Activated CD4-positive, alpha-beta T cell treated with anti-CD3 and anti-CD28 coated beads, Interleukin-2, amount 10 ng/mL, durations not matched to agents 24 days and 14 days (primary cell): ENCODE results near the gene UCN. TPM values are rescaled to one million over a fixed set of nuclear protein-coding genes. Genes with fewer than 3 reads are reported as not detected.
"Not testable (repeated sequence)": the region's sequence is repeated elsewhere in the genome, so short reads cannot be mapped to it uniquely, and the experiment has no call there.

Experiments used
- DNase-seq: peaks from one replicate; pipeline ENCODE4 v3.0.0; 2022
- H3K27ac Mint-ChIP-seq: one replicate; pipeline ENCODE4 v1.8.0; 2022; ENCODE audit warnings: mild to moderate bottlenecking, mixed read lengths
- H3K27me3 Mint-ChIP-seq: one replicate; pipeline ENCODE4 v1.8.0; 2022; ENCODE audit warnings: mixed read lengths
- H3K36me3 Mint-ChIP-seq: one replicate; pipeline ENCODE4 v1.8.0; 2022; ENCODE audit warnings: low read depth, mild to moderate bottlenecking, mixed read lengths
- H3K4me1 Mint-ChIP-seq: one replicate; pipeline ENCODE4 v1.8.0; 2021; ENCODE audit warnings: mixed read lengths
- H3K4me3 Mint-ChIP-seq: one replicate; pipeline ENCODE4 v1.8.0; 2022; ENCODE audit warnings: mild to moderate bottlenecking, moderate library complexity, mixed read lengths
- H3K9me3 Mint-ChIP-seq: one replicate; pipeline ENCODE4 v1.8.0; 2021; ENCODE audit warnings: mixed read lengths
- intact Hi-C: fragments of 100-400 bp; cut with micrococcal nuclease; formaldehyde crosslinking; loops from one replicate; pipeline ENCODE4 v1.15.1; 2023
- total RNA-seq: library from RNA; stranded (reverse); gene quantifications from 2 replicates; pipeline ENCODE4 v1.2.3, GENCODE V29; 2022

Gene UCN
- total RNA-seq, 1 donor from 2014 or later = 2.7 TPM

GRCh38 chr2:27323596-27324285 is 15.5 kb upstream of the UCN start:
- peak overlapping the region; percentile 98 for H3K27ac Mint-ChIP-seq
- intact Hi-C loops = loop anchor here (1.0 to 5.0 kb wide), 3 partner anchors 33 to 106 kb away; partner anchors contain the start of genes CAD, EIF2B4, GTF3C2 and SNX17
- H3K4me1 Mint-ChIP-seq = peaks cover 15% of the 10 kb centered on the region
- DNase-seq = no peak
- H3K27me3 Mint-ChIP-seq = no peaks in the 10 kb centered on the region
- peaks cover 35% of the 10 kb centered on the region for H3K36me3 Mint-ChIP-seq
- H3K9me3 Mint-ChIP-seq = no peaks in the 10 kb centered on the region
- H3K4me3 Mint-ChIP-seq = peak overlapping the region; percentile 99

- no peaks in the 10 kb centered on the region for H3K9me3 Mint-ChIP-seq
- peak within 1 kb of the TSS; percentile 98 for H3K27ac Mint-ChIP-seq
- intact Hi-C loops = loop anchor here (1.0 to 5.0 kb wide), 3 partner anchors 34 to 106 kb away; partner anchors contain the start of genes CAD, EIF2B4, GTF3C2 and SNX17
- DNase-seq = peak; percentile 96
- H3K27me3 Mint-ChIP-seq = no peaks in the 10 kb centered on the region
- peak within 1 kb of the TSS; percentile 99 for H3K4me3 Mint-ChIP-seq
- peaks cover 15% of the 10 kb centered on the region for H3K4me1 Mint-ChIP-seq
- peaks cover 27% of the 10 kb centered on the region for H3K36me3 Mint-ChIP-seq
Observed at GRCh38 chr2:27322766-27323595, 14.7 kb upstream of the UCN start, which contains the start of gene MPV17. Gene MPV17 (minus strand): TSS chr2:27323097. CDS start chr2:27322517, 580 bp downstream.

- Mint-ChIP-seq H3K9me3 (no peaks in the 10 kb centered on the region), H3K36me3 (peaks cover 26% of the 10 kb centered on the region), H3K27me3 (no peaks in the 10 kb centered on the region), H3K4me1 (peaks cover 15% of the 10 kb centered on the region), H3K27ac (peak overlapping the region; percentile 98), H3K4me3 (peak overlapping the region; percentile 99)
- intact Hi-C loops = loop anchor here (2.0 to 5.0 kb wide), 2 partner anchors 34 to 105 kb away; partner anchors contain the start of genes CAD and GTF3C2
- DNase-seq = peak; percentile 74
Observed at GRCh38 chr2:27322301-27322765, 14.1 kb upstream of the UCN start.

GRCh38 chr2:27320958-27321543 is 12.8 kb upstream of the UCN start:
- Mint-ChIP-seq H3K27ac (no peak overlapping the region), H3K36me3 (peaks cover 17% of the 10 kb centered on the region), H3K4me1 (peaks cover 15% of the 10 kb centered on the region), H3K9me3 (no peaks in the 10 kb centered on the region), H3K27me3 (no peaks in the 10 kb centered on the region), H3K4me3 (no peak overlapping the region)
- intact Hi-C loops = loop anchor here (5.0 kb wide), 1 partner anchor 104 kb away; the partner anchor contains the start of gene CAD
- no peak for DNase-seq

- H3K27ac Mint-ChIP-seq, H3K9me3 Mint-ChIP-seq, H3K4me3 Mint-ChIP-seq, DNase-seq, H3K27me3 Mint-ChIP-seq: not testable (repeated sequence)
- H3K36me3 Mint-ChIP-seq = peaks cover 12% of the 10 kb centered on the region
- intact Hi-C loops = loop anchor here (5.0 kb wide), 1 partner anchor 103 kb away; the partner anchor contains the start of gene CAD
- peaks cover 15% of the 10 kb centered on the region for H3K4me1 Mint-ChIP-seq
Observed at GRCh38 chr2:27319839-27320238, 11.6 kb upstream of the UCN start.

GRCh38 chr2:27316655-27317412 is 8.6 kb upstream of the UCN start:
- no peaks in the 10 kb centered on the region for H3K27me3 Mint-ChIP-seq
- H3K9me3 Mint-ChIP-seq = no peaks in the 10 kb centered on the region
- DNase-seq = no peak
- intact Hi-C loops = no loop called here
- H3K36me3 Mint-ChIP-seq = peaks cover 8% of the 10 kb centered on the region
- no peak overlapping the region for H3K27ac Mint-ChIP-seq
- no peak overlapping the region for H3K4me3 Mint-ChIP-seq
- peaks cover 5% of the 10 kb centered on the region for H3K4me1 Mint-ChIP-seq

GRCh38 chr2:27315122-27315521 is 6.9 kb upstream of the UCN start:
- no peak overlapping the region for H3K27ac Mint-ChIP-seq
- H3K36me3 Mint-ChIP-seq = peaks cover 13% of the 10 kb centered on the region
- no peak overlapping the region for H3K4me3 Mint-ChIP-seq
- no peak for DNase-seq
- no peaks in the 10 kb centered on the region for H3K4me1 Mint-ChIP-seq
- no peaks in the 10 kb centered on the region for H3K27me3 Mint-ChIP-seq
- intact Hi-C loops = no loop called here
- H3K9me3 Mint-ChIP-seq = no peaks in the 10 kb centered on the region

- DNase-seq = no peak
- no peaks in the 10 kb centered on the region for H3K4me1 Mint-ChIP-seq
- no peaks in the 10 kb centered on the region for H3K9me3 Mint-ChIP-seq
- no peak overlapping the region for H3K27ac Mint-ChIP-seq
- H3K36me3 Mint-ChIP-seq = peaks cover 15% of the 10 kb centered on the region
- no peaks in the 10 kb centered on the region for H3K27me3 Mint-ChIP-seq
- intact Hi-C loops = no loop called here
- H3K4me3 Mint-ChIP-seq = no peak overlapping the region
Observed at GRCh38 chr2:27314709-27315108, 6.5 kb upstream of the UCN start.

- H3K27ac Mint-ChIP-seq = no peak overlapping the region
- intact Hi-C loops = no loop called here
- H3K9me3 Mint-ChIP-seq = no peaks in the 10 kb centered on the region
- H3K4me3 Mint-ChIP-seq = no peak overlapping the region
- peaks cover 20% of the 10 kb centered on the region for H3K36me3 Mint-ChIP-seq
- no peak for DNase-seq
- H3K4me1 Mint-ChIP-seq = no peaks in the 10 kb centered on the region
- no peaks in the 10 kb centered on the region for H3K27me3 Mint-ChIP-seq
Observed at GRCh38 chr2:27313882-27314645, 5.8 kb upstream of the UCN start.

GRCh38 chr2:27312152-27312551 is 3.9 kb upstream of the UCN start:
- Mint-ChIP-seq H3K4me1 (no peaks in the 10 kb centered on the region), H3K9me3 (no peaks in the 10 kb centered on the region), H3K4me3 (no peak overlapping the region), H3K36me3 (peaks cover 22% of the 10 kb centered on the region), H3K27me3 (peaks cover 2% of the 10 kb centered on the region), H3K27ac (no peak overlapping the region)
- intact Hi-C loops = no loop called here
- no peak for DNase-seq

GRCh38 chr2:27309651-27310050 is 1.4 kb upstream of the UCN start:
- H3K27ac Mint-ChIP-seq = no peak overlapping the region
- H3K4me1 Mint-ChIP-seq = no peaks in the 10 kb centered on the region
- no peak overlapping the region for H3K4me3 Mint-ChIP-seq
- H3K27me3 Mint-ChIP-seq = peaks cover 16% of the 10 kb centered on the region
- intact Hi-C loops = no loop called here
- H3K9me3 Mint-ChIP-seq = no peaks in the 10 kb centered on the region
- DNase-seq = no peak
- peaks cover 20% of the 10 kb centered on the region for H3K36me3 Mint-ChIP-seq

GRCh38 chr2:27307545-27308358 is 493 bp downstream of the UCN start:
- no peak overlapping the region for H3K27ac Mint-ChIP-seq
- H3K36me3 Mint-ChIP-seq = peaks cover 20% of the 10 kb centered on the region
- peaks cover 4% of the 10 kb centered on the region for H3K4me1 Mint-ChIP-seq
- no peak overlapping the region for H3K4me3 Mint-ChIP-seq
- DNase-seq = no peak
- peaks cover 19% of the 10 kb centered on the region for H3K27me3 Mint-ChIP-seq
- no peaks in the 10 kb centered on the region for H3K9me3 Mint-ChIP-seq
- intact Hi-C loops = no loop called here
